ENCODE measurements around the gene ITGA11. TPM values are rescaled to one million over a fixed set of nuclear protein-coding genes. Genes with fewer than 3 reads are reported as not detected.
A peak's percentile ranks its signal among the peaks of the same experiment; 100 is the strongest.

Gene ITGA11
- total RNA-seq, 1 experiment from 2014 or later, result 0.12 TPM

GRCh38 chr15:68379058-68379758 is 52.8 kb downstream of the ITGA11 start:
- no peak for DNase-seq (ENCODE audit: extremely low read depth, low read depth)

DNA sequence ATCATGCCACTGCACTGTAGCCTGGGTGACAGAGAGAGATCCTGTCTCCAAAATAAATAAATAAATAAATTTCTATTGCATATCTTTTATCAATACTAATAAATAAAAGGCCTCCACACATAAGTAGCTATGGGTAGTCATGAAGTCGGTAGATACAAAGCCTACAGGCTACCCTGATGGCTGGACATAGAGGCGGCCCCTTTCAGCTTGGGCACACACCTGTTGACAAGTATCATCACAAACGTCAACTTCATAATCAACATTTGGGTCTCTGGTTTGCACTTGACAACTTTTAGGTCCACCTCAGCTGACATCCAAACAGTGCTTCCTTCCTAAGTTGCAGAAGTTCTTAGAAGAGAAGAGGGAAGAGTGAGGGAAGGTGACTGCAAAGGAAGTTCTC is 53.4 kb downstream of the ITGA11 start:
- DNase-seq (ENCODE audit: extremely low read depth, low read depth), result no peak

DNA sequence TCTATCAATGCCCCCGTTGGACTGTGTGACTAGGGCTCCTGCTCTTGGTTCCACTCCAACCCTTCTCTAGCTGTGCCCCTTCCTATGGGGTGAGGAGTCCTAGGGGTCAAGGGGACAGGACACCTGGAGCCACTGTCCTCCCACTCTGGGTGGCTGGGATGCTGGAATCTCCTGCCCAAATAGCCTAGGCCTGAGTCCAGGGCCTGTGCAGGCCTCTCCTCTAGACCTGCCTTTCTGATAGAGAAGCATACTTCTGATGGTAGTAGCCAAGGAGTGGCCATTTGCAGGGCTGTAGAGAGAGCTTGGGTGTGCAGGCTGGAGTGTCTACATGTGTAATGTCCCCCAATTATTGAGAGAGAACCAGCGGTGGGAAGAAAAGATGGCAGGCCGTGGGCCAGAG is 54.2 kb downstream of the ITGA11 start:
- no peak for DNase-seq (ENCODE audit: extremely low read depth, low read depth)

DNA sequence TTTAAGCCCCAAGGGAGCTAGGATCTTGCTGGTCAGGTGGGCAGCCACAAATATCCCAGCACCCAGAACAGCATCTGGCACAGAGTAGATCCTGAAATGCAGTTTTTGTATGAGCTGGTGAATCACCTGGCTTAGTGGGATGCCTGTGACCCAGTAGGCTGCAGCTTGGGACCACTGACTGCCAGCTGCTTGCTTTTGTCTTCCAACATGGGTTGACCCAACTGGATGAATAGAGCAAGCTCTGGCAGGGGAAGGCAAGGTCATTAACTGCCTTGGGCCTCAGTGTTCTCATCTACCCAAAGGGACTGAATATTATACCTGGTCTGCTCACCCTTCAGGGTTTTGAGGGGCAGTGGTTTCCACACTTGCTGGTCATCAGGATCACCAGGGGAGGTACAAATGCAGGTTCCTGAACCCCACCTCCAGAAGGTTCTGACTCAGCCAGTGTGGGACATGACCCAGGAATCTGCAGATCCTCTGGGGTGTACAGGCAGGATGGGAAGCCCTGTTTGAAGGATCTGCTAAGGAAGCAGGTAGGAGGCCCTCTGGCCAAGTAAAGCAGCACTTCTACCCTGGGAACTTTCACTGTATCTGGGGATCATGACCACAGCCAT is 55.4 kb downstream of the ITGA11 start:
- no peak for DNase-seq (ENCODE audit: extremely low read depth, low read depth)

- DNase-seq (ENCODE audit: extremely low read depth, low read depth), result no peak
These were observed 56.2 kb downstream of the ITGA11 start for GRCh38 chr15:68375716-68376220.

- DNase-seq (ENCODE audit: extremely low read depth, low read depth), result no peak
These were observed 56.8 kb downstream of the ITGA11 start for GRCh38 chr15:68375191-68375631.

GRCh38 chr15:68374168-68374745 is 57.7 kb downstream of the ITGA11 start:
- DNase-seq (ENCODE audit: extremely low read depth, low read depth), result no peak

DNA sequence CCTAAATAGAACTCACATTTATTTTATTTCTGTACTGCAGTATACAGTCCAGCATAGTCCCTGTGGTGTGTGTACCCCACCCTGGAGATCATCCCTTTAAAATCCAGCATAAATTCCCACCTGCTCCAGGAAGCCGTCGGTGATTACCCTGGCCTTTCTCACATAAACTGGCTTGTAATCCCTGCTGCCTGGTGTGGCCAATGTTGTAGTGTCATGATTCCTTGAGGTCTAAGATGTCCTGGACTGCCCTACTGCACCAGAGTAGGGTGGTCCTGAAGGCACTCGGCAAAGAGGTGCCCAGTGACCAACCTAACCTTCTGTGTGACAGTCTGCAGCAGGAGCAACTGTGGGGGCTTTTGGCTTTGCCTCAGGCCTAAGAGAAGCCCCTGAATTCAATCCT is 58.9 kb downstream of the ITGA11 start:
- DNase-seq (ENCODE audit: extremely low read depth, low read depth), result no peak

DNA sequence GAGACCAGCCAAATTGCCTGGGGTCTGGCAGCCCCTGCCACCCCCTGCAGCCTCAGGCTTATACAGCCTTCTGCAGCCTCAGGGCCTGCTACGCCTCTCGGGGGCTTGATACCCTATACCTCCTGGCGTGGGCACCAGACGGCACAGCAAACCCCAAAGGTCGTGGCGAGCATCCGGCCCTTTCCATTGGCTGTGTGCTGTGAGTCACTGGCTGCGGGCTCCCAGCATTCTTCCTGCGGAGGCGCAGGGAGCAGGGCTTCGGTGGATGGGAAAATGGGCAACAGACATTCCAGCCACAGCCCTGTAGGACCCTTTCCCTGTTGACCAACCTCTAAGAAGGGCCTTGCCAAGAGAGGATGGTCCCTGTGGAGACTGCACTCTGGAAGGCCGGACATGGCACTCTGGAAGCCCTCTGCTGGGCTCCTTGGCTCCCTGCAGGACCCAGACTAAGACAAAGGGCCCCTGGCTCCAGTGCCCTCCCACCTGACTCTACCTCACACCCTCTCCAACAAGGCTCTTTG is 59.6 kb downstream of the ITGA11 start:
- DNase-seq (ENCODE audit: extremely low read depth, low read depth), result peak; percentile 4

DNA sequence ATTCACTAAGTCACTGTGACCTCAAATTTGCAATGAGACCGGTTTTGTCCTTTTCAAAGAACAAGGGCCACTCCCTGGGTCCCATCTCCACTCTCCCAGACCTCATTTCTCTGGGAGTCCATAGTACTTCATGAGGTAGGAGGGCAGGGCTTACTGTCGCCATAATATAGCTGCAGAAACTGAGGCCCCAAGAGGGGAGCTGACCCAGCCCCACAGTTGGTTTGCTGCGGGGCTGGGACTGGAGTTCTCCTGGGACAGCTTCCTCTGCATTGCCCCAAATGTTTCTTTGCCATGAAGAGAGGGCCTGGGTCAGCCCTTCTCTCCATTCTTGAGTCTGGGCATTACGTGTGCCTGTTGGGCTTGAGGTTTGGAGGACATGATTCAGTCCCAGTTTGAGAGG is 60.1 kb downstream of the ITGA11 start:
- no peak for DNase-seq (ENCODE audit: extremely low read depth, low read depth)

- DNase-seq (ENCODE audit: extremely low read depth, low read depth), result no peak
These were observed 60.8 kb downstream of the ITGA11 start for GRCh38 chr15:68371160-68371559.

DNA sequence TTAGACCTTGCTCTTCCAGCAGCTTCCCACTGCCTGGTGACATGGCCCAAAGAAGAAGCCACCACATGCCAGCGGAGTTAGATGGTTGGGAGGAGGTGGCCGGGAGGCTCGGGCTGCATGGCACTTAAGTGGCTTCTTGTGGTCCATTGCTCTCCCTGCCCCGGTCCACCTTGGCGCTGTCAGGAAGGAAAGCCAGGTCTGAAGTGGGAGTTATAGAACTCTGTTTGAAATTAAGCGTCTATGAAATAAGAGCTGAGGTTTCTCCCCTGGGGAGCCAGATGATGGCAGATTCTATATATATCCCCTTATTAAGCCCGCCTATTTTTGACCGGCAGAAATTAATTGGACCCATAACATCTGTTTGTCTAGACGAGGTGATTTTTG is 61.2 kb downstream of the ITGA11 start:
- DNase-seq (ENCODE audit: extremely low read depth, low read depth), result no peak

DNA sequence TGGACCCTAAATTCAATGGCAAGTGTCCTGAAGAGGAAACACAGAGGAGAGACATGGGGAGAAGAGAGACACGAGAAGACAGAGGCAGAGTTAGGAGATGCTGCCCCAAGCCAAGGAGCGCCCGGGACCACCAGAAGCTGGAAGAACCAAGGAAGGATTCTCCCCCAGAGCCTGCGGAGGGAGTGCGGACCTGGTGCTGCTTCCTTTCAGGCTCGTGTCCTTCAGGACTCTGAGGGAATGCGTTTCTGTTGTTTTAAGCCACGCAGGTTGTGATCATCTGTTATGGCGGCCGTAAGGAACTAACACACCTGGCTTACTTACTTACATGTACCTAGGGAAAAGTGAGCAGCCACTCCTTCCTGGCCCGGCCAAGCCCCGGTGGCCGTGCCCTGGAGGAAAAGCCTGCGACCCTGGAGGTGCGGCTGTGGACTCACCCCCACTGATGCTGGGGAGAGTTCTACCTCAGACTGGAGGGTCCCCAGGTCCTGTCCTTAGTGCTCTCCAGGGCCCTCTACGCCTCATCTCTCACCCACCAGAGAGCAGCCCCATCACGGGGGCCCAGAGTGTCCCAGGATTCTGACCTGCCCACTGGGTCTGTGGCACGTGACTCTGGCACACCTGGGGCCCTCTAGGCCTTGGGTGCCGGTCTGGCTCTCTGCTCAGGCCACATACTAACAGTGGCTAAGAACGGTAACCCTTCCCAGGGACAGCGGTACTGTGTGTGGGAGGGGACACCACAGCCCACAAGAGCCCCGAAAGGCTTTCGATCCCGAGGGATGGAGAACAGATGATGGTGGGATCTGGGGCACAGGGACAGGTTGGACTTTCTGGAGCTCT is 61.8 kb downstream of the ITGA11 start:
- no peak for DNase-seq (ENCODE audit: extremely low read depth, low read depth)

GRCh38 chr15:68368731-68369435 is 63.1 kb downstream of the ITGA11 start:
- DNase-seq (ENCODE audit: extremely low read depth, low read depth), result no peak

DNA sequence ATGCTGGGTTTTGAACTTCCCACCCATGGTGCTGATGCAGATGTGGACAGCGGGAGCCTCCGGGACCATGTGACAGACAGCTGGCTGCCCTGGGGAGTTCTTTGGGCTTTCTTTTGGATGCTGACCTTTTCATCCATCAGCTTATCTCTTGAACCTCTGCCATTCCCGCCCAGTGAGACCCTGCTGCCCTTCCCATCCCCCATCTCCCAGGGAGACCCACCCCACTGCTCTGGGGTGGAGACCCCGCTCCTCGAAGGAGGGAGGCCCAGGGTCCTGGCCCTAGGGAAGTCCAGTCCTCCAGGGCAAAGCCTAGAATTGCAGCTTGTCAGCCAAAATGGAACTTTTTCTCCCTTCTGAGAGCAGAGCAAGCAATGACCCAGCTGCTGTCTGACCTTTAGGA is 64.0 kb downstream of the ITGA11 start:
- no peak for DNase-seq (ENCODE audit: extremely low read depth, low read depth)

- DNase-seq (ENCODE audit: extremely low read depth, low read depth), result no peak
These were observed 64.7 kb downstream of the ITGA11 start for GRCh38 chr15:68367226-68367625.

DNA sequence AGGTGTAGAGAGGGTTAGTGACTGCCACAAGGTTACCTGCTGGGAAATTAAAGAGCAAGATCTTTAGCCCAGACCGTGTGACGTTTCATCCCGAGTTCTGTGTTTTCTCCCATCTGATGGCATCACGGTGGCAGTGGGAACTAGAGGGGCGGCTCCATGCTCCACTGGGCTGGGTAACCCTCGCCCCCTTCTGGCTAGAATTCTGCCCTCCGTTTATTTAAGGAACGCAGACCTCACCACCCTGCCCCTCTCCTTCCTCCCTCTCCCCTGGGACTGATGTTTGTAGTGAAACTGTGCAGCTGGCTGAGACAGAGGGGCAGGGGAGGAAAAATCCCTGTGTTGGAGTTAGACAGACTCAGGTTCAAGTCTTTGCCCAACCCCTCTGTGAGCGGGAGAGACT is 65.6 kb downstream of the ITGA11 start:
- DNase-seq (ENCODE audit: extremely low read depth, low read depth), result no peak

DNA sequence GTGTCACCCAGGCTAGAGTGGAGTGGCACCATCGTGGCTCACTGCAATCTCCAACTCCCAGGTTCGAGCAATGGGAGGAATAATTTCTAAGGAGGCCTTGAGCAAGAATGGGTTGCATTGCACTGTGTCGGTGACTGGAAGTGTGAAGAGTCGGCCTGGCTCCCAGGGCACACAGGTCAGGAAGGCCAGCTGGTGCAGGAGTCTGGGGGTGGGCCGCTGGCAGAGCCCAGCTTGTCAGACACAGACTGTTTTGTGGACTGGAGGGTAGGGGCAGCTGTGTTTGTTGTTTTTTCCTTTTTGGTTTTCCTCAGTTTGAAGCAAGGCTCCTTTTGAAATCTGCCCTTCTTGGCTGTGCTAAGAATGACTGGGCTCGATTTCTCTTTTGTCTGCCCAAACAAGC is 66.2 kb downstream of the ITGA11 start:
- no peak for DNase-seq (ENCODE audit: extremely low read depth, low read depth)

DNA sequence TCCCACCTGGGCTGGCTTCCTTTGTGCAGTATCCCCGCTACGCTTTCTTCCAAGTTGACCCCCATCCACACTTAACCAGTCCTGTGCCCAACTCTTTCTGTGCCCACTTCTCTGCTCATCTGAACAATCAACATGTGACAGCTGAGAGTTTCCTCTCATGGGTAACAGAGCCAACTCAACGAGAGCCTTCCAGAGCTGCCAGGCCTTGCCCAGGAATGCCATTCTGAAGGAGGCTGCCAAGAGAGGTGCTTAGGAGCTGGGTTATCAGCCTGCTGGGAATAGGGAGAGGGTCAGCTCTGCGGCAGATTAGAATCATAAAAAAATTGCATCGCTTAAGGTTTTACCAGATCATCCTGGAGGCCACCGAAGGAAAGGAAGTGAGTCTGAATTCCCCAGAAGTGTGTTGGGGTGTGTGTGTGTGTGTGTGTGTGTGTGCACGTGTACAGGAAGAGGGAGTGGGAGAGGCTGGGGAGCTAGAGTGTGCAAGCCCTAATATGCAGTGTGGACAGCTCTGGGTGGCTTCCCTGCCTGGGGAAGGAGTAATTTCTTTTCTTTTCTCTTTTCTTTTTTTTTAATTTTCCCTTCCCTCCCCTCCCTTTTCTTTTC is 66.7 kb downstream of the ITGA11 start:
- no peak for DNase-seq (ENCODE audit: extremely low read depth, low read depth)

GRCh38 chr15:68364660-68365035 is 67.3 kb downstream of the ITGA11 start:
- DNase-seq (ENCODE audit: extremely low read depth, low read depth), result no peak
